ENCODE data around the gene PPM1N. TPM values are rescaled to one million over a fixed set of nuclear protein-coding genes. Genes with fewer than 3 reads are reported as not detected.

The PPM1N gene
- total RNA-seq, 2 experiments from 2014 or later = 3.3 to 3.5 TPM

DNA sequence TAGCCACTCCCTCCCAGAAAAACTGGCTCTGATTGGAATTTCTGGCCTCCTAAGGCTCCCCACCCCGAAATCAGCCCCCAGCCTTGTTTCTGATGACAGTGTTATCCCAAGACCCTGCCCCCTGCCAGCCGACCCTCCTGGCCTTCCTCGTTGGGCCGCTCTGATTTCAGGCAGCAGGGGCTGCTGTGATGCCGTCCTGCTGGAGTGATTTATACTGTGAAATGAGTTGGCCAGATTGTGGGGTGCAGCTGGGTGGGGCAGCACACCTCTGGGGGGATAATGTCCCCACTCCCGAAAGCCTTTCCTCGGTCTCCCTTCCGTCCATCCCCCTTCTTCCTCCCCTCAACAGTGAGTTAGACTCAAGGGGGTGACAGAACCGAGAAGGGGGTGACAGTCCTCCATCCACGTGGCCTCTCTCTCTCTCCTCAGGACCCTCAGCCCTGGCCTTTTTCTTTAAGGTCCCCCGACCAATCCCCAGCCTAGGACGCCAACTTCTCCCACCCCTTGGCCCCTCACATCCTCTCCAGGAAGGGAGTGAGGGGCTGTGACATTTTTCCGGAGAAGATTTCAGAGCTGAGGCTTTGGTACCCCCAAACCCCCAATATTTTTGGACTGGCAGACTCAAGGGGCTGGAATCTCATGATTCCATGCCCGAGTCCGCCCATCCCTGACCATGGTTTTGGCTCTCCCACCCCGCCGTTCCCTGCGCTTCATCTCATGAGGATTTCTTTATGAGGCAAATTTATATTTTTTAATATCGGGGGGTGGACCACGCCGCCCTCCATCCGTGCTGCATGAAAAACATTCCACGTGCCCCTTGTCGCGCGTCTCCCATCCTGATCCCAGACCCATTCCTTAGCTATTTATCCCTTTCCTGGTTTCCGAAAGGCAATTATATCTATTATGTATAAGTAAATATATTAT lies 24.3 kb upstream of the PPM1N start:
- ChIA-PET POLR2A (no interaction called here), CTCF (interaction anchor here (9.5 kb wide), 1 partner anchor 36 kb away, joined by 365 read pairs; no protein-coding TSS in a partner anchor)
- Histone ChIP-seq H3K27me3 (ENCODE audit: control insufficient read depth in 1 of 2, insufficient read depth in 2 of 2, low read length in 2 of 2) (peaks cover 4 to 6% of the 10 kb centered on the region in 2 experiments), H3K4me3 (ENCODE audit: low read length) (no peak overlapping the region), H3K27ac (ENCODE audit: low read depth in 1 of 2, low read length in 2 of 2) (no peak overlapping the region), H3K36me3 (ENCODE audit: insufficient read depth, low read length) (peaks cover 37% of the 10 kb centered on the region), H3K4me1 (ENCODE audit: insufficient read depth, low read length) (peaks cover 63% of the 10 kb centered on the region), H3K9me3 (ENCODE audit: control insufficient read depth in 1 of 2, insufficient read depth in 1 of 2, low read length in 2 of 2) (no peaks in the 10 kb centered on the region)
- ATAC-seq (ENCODE audit: poor library complexity) (no peak), DNase-seq (peak in 3 of 14 experiments; percentile 60 to 77 (median 67))
- TF ChIP-seq, protein P1, sequence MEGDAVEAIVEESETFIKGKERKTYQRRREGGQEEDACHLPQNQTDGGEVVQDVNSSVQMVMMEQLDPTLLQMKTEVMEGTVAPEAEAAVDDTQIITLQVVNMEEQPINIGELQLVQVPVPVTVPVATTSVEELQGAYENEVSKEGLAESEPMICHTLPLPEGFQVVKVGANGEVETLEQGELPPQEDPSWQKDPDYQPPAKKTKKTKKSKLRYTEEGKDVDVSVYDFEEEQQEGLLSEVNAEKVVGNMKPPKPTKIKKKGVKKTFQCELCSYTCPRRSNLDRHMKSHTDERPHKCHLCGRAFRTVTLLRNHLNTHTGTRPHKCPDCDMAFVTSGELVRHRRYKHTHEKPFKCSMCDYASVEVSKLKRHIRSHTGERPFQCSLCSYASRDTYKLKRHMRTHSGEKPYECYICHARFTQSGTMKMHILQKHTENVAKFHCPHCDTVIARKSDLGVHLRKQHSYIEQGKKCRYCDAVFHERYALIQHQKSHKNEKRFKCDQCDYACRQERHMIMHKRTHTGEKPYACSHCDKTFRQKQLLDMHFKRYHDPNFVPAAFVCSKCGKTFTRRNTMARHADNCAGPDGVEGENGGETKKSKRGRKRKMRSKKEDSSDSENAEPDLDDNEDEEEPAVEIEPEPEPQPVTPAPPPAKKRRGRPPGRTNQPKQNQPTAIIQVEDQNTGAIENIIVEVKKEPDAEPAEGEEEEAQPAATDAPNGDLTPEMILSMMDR (IDR thresholded peaks at IDR 0.05) = no peak
- H3K27ac Mint-ChIP-seq = peak overlapping the region; percentile 80
- H3K4me1 Mint-ChIP-seq (ENCODE audit: low read depth) = peaks cover 49% of the 10 kb centered on the region
- H3K36me3 Mint-ChIP-seq (ENCODE audit: low read depth) = peaks cover 24% of the 10 kb centered on the region
- H3K9me3 Mint-ChIP-seq = no peaks in the 10 kb centered on the region
- intact Hi-C loops (cut with DNase I, micrococcal nuclease) = no loop called here
- peak overlapping the region; percentile 39 for H3K4me3 Mint-ChIP-seq
- H3K27me3 Mint-ChIP-seq = peaks cover 39% of the 10 kb centered on the region

DNA sequence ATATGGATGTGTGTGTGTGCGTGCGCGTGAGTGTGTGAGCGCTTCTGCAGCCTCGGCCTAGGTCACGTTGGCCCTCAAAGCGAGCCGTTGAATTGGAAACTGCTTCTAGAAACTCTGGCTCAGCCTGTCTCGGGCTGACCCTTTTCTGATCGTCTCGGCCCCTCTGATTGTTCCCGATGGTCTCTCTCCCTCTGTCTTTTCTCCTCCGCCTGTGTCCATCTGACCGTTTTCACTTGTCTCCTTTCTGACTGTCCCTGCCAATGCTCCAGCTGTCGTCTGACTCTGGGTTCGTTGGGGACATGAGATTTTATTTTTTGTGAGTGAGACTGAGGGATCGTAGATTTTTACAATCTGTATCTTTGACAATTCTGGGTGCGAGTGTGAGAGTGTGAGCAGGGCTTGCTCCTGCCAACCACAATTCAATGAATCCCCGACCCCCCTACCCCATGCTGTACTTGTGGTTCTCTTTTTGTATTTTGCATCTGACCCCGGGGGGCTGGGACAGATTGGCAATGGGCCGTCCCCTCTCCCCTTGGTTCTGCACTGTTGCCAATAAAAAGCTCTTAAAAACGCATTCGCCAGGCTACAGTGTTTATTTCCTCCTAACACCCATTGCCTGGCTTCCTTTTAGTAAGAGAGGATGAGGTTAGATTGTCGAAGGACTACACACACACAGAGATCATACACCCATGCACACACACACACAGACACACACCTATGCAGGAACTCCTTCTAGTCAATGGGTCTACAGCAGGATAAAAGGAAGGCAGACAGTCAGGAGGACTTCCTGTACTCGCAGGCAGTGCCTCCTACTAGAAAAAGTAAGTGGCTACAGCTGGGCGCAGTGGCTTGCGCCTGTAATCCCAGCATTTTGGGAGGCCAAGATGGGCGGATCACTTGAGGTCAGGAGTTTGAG lies 23.4 kb upstream of the PPM1N start:
- peak in 2 of 14 experiments; percentile 72 to 82 for DNase-seq
- H3K27me3 ChIP-seq (ENCODE audit: control insufficient read depth in 1 of 2, insufficient read depth in 2 of 2, low read length in 2 of 2) = peaks cover 4 to 6% of the 10 kb centered on the region in 2 experiments

More for the DNA sequence above, 23.4 kb upstream of the PPM1N start:
- ChIA-PET CTCF (interaction anchor here (9.5 kb wide), 1 partner anchor 37 kb away, joined by 365 read pairs; no protein-coding TSS in a partner anchor), POLR2A (no interaction called here)
- Histone ChIP-seq H3K4me1 (ENCODE audit: insufficient read depth, low read length) (peaks cover 57% of the 10 kb centered on the region), H3K36me3 (ENCODE audit: insufficient read depth, low read length) (peaks cover 30% of the 10 kb centered on the region), H3K9me3 (ENCODE audit: control insufficient read depth in 1 of 2, insufficient read depth in 1 of 2, low read length in 2 of 2) (no peaks in the 10 kb centered on the region), H3K27ac (ENCODE audit: low read depth in 1 of 2, low read length in 2 of 2) (no peak overlapping the region), H3K4me3 (ENCODE audit: low read length) (no peak overlapping the region)
- Mint-ChIP-seq H3K27me3 (peaks cover 41% of the 10 kb centered on the region), H3K9me3 (no peaks in the 10 kb centered on the region), H3K36me3 (ENCODE audit: low read depth) (peaks cover 16% of the 10 kb centered on the region), H3K4me3 (peak overlapping the region; percentile 16), H3K4me1 (ENCODE audit: low read depth) (peaks cover 46% of the 10 kb centered on the region), H3K27ac (peak overlapping the region; percentile 80)
- intact Hi-C loops (cut with DNase I, micrococcal nuclease) = no loop called here
- no peak for ATAC-seq (ENCODE audit: poor library complexity)
- TF ChIP-seq, protein P1 (IDR thresholded peaks at IDR 0.05) = no peak
